Activated CD4-positive, alpha-beta T cell treated with anti-CD3 and anti-CD28 coated beads for 1 hour (primary cell): ENCODE results near the gene APLF.
"Not testable (repeated sequence)": the region's sequence is repeated elsewhere in the genome, so short reads cannot be mapped to it uniquely, and the experiment has no call there.

ENCODE experiments used
- DNase-seq: peaks from one replicate; pipeline ENCODE4 v3.0.0-alpha.2; 2020

The APLF gene

DNA sequence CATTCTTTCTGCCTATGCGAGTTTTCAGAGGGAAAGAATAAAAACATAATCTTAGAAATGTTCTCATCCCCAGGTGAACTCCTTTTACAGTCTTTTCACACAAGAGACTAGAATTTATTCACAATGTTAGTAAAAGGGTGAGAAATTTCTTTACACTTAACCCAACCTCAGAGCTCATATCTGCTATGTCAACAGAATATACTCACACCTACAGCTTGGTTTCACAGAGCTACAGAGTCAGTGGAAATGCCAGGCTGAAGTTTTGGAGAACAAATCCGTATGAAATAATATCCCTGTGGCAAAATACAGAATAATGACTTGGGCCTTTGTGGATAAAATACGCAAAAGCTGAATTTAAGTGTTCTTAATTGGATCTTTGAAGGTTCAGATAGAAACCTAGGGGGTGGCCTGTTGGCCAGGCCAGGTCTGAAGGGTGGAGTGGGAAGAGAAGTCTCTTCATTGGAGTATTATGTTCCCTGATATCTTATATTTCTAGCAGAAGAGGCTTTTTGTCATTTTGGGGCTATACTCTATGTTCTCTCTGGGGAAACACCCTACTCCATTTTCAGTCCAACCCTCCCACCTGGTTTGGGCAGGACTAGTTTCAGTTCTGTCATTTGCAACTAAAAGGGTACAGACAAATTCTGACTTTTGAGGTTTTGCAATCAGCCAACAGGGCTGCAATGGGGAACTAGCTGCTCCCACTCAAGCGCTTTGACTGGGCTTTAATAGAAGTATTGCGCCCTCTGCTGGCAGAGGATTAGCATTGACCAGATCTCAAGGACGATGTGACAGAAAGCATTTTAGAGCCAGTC lies 26.0 kb upstream of the APLF start:
- peak; percentile 62 for DNase-seq

DNA sequence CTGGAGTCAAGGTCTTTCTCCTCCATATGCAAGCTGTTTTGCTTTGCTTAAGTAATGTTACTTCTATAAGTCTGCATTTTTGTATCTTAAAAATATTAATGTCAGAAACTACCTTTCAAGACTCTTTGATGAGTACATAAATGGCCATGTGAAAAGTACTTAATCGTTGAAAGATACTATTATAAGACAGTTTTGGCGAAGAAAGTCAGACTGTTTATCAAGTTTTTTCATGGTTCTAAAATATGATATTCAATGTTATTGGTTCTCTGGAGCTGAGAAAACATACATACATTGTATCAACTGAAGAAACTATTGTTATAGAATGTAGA lies 25.4 kb upstream of the APLF start:
- no peak for DNase-seq

DNA sequence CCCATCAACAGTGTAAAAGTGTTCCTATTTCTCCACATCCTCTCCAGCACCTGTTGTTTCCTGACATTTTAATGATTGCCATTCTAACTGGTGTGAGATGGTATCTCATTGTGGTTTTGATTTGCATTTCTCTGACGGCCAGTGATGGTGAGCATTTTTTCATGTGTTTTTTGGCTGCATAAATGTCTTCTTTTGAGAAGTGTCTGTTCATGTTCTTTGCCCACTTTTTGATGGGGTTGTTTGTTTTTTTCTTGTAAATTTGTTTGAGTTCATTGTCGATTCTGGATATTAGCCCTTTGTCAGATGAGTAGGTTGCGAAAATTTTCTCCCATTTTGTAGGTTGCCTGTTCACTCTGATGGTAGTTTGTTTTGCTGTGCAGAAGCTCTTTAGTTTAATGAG lies 21.0 kb upstream of the APLF start:
- not testable (repeated sequence) for DNase-seq

DNA sequence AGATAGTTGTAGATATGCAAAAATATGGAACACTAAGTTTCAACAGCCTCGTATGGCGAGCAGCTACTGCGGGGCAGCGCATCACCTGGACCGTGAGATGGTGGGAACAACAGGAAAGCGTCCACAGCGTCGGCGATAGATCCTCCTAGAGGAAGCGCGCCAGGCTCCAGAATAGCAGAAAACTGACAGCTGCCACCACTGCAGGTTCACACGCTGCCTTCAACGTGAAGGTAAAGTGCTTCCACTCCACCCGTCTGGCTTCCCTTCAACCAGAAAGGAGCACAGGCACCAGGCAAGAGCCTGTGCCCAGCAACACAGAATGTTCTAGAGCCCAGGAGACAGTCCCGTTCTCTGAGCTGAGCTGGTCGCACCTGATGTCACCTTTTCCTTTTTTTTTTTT lies 20.3 kb upstream of the APLF start:
- DNase-seq, result no peak

DNA sequence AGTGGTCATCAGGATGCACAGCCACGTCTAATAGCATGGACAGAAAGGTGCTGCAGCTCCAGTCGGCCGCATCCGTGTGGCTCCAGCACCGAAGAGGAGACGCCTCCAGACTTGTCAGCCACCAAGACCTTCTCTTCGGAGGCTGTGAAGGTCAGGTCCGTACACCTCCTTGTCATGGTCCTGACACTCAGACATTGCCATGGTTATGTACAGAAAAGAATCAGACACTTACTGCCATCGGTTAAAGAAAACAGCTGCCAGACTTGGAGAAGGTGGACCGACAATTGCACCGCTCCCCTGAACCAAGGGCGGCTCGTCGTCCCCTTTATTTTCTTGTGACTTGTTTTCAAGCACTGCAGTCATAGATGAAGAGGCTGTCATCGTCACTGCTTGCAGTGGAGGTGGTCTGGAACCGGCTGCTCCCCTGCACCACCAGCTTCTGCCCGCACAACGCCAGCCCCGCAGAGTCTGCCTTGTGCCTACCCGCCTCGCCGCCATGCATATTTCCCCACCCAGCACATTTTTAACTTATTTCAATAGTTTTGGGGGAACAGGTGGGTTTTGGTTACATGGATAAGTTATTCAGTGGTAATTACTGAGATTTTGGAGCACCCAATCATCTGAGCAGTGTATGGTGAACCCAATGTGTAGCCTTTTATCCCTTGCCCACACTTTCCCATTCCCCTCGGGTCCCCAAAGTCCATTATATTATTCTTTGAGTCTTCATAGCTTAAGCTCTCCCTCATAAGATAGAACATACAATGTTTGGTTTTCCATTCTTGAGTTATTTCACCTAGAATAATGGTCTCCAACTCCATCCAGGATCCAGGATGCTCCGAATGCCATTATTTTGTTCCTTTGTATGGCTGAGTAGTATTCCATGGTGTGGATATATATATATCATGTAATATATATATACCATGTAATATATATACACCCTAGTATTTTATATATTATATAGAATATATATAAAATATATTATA lies 18.4 kb upstream of the APLF start:
- no peak for DNase-seq

DNA sequence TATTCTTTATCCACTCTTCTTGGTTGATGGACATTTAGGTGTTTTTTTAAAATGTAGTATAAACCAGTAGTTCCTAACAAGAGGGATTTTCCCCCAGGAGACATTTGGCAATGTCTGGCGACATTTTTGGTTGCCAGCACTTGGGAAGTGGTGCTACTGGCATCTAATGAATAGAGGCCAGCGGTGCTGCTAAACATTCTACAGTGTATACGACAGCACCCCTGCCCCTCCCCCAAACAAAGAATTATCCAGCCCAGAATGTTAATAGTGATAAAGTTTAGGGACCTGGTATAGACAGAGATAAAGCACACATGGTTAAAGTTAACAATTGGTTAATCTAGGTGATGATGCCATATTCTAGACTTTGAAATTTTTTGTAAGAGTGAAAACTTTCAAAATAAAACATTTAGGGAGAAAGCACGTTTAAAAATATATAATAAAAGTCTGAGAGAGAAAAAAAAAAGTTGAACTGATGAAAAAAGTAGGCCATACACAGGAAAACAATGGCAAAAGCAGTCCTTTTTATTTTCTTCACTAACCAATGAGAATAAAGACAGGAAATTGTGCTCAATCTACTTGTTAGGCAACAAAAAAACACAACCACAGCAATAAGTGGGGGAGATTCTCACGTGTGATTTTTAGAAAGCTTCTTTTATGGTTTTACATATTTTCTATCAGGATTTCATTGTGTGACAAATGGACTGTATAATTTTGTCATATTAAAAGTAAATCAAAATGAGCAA lies 15.1 kb upstream of the APLF start:
- no peak for DNase-seq

DNA sequence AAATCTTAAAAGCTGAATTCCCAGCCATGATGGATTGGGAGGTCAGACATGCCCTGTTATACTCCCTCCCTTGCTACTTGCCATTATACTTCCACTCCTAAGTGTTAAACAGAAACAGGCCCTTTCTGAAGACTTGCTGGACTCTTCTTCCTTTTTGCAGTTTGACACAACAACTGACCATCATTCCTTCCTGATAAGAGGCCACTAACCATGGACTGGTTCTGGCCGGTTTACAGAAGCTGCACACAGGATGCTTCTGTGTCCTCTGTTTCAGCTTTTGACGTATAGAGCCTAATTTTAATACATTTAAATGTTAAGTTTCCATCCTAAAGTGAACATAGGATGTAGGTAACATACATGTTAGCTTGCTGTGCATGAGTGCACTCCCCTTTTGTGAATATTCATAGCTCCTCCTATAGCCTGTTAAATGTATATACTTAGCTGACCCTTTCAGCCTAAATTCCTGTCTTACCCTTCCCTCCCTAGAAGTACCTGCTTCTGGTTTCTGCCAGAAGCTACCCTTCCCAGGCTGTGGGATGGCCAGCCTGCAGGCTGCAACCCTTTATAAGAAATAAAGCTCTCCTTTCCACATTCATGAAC lies 13.5 kb upstream of the APLF start:
- DNase-seq, result no peak

DNA sequence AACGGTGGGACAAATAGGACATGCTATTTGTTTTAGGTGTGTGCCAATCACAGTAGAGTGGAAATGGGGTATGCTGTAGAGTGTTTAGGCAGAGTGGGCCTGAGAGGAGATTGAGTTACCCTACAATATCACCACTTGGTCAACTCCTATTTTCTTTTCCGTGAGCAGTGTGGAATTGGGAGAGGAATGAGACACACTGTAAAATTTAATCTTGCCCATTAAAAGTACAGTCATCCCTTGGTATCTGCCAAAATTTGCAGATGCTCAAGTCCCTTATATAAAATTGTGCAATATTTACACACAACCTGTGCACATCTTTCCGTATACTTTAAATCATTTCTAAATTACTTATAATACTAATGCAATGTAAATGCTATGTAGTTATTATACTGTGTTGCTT lies 12.7 kb upstream of the APLF start:
- DNase-seq, result no peak

DNA sequence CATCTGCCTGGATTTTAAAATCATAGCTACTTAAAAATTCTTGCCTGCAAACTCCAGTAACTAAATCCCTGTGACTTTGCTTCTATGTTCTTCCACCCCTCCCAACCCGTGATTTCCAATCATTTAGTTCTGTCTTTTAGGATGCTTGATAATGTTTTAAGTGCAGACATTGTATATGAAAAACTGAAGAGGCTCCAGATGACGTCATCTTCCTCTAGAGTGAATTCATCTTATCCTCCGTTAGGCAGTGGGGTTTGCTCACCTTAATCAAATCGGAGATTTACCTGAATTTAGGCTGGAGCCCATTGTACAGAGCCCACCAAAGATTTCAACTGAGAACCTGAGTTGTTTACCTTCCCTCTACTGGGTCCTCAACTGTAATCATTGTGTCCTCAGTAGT lies 11.2 kb upstream of the APLF start:
- DNase-seq, result no peak

DNA sequence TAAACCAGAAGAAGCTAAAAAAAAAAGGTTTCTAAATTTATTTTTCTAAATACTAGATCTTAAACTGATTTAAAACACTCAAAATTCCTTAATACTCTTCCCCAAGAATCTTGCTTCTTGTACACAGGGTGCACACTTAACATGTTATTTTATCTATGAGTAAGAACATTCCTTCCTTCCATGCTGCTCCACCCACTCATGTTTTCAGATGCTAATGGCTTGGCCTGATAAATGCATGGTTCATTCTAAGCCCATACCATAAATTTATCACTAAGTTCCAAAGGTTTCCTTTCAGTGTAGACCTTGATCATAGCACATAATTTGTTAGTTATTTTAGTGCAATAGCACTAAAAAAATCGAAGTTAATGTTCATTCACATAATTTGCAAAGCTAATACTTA lies 8.4 kb upstream of the APLF start:
- no peak for DNase-seq

DNA sequence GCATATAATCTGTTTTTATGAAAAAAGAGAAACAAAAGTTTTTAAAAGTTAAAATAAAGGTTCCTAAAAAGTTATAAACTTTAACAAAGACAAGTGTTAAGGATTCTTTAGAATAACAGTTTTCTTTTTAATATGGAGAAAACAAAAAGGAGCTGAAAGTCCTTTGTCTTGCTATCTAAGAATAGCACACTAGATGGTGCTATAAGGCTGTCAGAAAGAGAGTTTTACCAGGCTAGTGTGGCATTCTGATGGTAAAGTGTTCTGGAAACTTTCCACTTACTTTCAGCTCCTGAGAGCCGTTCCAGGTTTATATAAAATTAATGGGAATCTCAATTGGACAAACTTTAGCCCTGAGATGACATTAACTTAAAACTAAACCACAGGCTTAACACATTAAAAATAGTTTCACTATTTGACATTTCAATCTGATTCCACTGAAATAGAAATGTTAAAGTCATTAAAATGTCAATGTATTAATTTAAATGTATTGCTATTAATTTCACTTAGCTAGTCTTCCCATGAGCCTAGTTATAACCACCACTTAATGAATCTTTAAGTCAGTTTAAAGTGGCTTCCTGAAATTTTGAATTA lies 4.0 kb upstream of the APLF start:
- no peak for DNase-seq

DNA sequence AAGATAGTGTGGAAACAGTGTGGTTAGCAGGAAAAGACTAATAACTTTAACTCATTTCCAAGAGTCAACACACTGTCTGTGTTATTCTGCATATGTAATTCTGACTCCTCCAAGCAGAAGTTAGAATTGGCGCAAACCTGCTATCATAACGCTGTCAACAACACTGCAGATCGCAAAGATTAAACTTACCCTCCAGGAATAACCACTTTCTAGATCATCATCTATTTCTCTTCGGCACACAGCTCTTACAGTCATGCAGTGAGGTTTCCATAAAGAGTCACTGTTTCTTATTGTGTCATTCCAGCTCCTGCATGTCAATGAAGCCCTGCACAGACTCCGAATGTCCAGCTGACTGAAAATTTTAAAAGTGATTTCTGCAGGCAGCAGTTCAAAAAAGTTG lies 2.7 kb upstream of the APLF start:
- DNase-seq, result no peak

DNA sequence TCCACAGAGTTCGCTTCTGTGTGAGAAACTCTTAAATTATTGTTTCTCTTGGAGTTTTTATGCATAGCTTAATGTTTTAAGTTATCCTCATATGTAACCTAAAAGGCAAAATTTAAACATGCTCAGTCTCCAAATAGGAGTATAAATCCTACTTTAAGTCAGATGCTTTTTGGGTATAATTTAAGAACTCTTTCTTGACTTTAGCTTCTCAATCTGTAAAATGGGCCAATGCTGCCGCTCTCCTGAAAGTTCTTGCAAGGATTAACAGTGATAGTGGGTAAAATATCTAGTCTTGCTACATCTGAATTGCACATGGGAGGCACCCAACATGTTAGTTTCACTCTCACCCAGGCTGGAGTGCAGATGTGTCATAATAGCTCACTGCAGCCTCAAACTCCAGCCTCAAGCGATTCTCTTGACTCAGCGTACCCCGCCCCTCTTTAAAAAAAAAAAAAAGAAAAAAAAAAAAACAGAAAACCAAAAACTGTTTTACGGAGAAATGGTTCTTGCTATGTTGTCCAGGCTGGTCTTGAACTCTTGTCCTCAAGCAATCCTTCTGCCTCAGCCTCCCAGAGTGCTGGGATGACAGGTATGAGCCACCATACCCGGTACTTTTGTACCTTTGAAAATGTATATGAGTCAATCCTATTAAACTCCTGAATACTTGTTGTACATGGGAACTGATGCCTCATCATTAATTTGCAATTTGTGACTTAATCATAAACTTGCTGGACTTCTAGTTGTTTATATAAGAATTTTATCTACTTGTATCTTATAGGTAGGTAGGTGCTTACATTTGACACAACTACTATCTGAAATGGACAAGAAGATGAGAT lies 2.1 kb upstream of the APLF start:
- DNase-seq, result no peak

DNA sequence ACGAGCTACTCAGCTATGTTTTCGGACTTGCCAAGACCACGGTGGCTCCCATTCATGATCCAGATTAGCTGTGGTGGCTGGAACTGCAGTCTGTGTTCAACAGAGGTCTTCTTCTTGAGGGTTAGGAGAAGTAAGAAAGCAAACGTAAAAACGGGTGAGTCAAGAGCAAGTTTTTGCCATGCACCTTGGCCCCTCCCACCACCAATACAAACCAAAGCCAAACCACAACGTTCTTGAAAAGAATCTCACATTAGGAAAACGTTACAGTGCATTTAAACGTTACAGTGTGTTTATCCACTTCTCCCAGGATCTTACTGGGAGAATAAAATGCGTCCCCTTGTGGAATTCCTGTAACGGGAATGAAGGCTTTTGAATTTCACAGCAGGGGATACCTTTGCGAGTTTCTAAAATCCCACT lies 1.0 kb upstream of the APLF start:
- peak; percentile 46 for DNase-seq

DNA sequence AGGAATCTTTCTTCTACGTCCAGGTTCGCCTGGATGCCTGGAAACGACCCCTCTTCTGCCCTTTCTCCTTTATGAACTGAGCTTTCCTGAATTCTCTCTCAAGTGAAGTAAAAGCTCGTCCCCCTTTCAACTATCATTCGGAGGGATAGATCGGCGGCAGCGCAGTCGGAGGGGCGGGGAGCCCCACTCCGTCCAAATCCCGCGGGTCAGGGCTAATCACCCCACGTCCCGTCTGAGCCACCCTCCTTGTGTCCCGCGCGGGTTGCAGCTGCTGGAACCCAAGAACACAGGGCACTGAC lies 658 bp upstream of the APLF start:
- DNase-seq, result no peak

DNA sequence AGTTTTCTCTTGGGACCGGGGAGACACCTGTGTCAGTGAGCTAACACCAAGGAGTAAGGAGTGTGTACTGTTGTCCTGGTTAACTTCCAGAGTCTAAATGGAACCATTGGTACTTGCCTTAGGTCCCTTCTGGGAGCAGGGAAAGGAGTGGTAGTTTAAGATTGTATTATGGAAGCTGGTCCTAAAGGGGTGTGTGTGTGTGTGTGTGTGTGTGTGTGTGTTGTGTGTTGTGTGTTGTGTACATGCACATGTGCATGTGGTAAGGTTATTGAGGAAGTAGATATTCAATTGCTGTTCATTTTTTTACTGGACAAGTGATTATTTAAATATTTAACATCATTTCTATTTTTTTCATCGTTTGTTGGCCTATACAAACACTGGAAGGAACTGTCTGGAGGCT lies 1.4 kb downstream of the APLF start:
- DNase-seq, result no peak

DNA sequence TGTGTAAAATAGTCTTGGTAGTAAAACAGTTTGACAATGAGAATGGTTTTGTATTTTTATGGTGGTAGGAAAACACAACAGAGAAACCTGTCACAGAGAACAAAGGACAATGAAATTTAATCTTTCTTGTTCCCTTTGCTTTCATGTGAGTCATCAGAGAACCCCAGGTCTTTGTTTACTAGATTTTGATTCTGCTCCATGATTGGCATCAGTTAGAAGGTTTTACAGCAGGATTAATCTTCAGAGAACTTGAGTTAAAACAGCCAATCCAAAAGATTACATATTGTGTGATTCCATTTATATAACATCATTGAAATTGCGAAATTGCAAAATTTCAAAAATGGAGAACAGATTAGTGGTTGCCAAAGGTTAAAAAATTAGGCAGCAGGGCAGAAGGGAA lies 2.5 kb downstream of the APLF start:
- no peak for DNase-seq

DNA sequence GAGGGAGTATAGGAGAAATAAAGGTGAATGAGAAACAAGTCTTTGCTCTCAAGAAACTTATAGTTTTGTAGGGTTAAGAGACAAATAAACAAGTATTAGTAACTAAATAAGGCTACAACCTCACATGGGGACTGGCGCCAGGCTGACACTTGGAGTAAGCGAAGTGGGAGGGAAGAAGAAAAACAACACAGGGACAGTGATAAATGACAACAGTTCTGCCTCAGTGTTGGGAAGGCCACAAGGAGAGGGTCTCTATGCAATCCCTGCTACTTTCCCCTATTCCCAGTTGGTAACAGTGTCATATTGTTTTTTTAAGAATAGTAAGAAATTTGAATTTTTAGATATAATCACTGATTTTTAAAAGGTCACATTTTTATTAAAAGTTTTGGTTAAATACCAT lies 4.0 kb downstream of the APLF start:
- DNase-seq, result no peak

DNA sequence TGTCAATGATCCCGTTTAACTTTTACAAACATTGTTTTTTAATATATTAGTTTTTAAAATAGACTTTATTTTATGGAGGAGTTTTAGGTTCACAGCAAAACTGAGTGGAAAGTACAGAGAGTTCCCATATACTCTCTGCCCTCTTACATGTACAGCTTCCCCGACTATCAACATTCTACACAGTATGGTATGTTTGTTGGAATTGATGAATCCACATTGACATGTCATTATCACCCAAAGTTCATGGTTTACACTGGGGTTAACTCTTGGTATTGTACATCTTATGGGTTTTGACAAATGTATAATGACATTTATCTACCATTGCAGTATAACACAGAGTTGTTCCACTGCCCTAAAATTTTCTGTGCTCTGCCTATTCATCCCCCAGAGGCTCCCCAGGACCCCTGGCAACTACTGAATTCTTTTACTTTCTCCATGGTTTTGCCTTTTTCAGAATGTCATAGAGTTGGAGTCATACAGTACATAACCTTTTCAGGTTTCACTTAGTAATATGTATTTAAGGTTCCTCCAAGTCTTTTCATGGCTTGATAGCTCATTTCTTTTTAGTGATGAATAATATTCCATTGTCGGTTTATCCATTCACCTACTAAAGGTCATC lies 5.5 kb downstream of the APLF start:
- no peak for DNase-seq

DNA sequence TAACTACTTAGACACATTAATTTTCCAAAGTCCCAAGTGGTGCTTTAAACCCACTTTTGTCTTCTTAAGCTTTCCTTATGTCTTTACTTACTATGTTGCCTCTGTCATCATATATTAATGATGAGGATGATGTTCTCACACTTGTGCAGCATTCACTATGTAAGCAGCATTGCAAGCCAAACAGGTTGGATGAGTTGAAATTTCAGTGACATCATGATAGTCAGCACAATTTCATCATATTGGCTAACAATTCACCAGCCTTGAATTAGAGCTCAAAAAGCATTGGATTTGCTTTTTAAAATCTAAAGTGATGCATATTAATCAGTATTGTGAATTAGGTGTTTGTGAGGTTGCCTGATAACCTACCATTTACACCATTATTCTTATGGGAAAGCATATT lies 7.7 kb downstream of the APLF start:
- DNase-seq, result no peak

DNA sequence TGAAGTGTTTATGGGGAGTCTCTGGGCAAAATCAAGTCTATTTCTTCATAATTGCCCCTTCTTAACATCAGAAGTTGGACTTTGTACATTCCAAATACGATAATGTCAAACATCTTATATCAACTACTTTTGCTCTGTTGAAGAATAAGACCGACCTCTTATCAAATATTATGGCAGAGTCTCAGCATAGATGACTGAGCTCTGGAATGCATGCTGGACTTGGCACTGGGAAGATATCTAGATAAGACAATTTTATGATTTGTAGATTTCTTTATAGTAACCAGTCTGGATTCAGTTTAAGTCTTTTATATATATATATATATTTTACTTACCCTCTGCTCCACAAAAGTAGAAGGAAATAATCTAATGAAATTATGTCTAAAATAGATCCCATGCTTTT lies 8.2 kb downstream of the APLF start:
- no peak for DNase-seq

DNA sequence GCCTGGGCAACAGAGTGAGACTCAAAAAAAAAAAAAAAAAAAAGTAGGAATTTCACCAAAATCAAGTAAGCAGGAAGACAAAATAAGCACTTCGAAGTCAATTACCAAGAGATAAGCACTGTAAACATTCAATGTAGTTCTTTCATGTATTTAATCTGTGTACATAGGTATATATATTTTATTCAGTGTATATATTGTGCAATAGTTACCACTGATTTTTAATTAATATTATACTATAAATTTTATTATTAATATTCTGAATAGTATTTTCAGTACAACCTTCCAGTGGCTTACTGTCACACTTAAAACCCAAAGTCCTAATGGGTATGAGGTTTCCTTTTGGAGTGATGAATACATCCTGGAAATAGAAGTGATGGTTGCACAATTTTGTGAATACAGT lies 9.1 kb downstream of the APLF start:
- DNase-seq, result no peak
